GM12878 (cell line): ENCODE data around the gene CPNE9. TPM values are rescaled to one million over a fixed set of nuclear protein-coding genes. Genes with fewer than 3 reads are reported as not detected.

Experiments
- ATAC-seq: fragments of 200-7000 bp; cut with Tn5 transposase; 3 replicates; pipeline ENCODE4 v1.9.1; 2020; ENCODE audit warnings: mild to moderate bottlenecking, moderate library complexity
- BruUV-seq: library from RNA; stranded (reverse); fragments of 400-500 nt; replicated peaks from 2 replicates; lab custom pipeline; 2021; lab: Mats Ljungman, UMichigan
- CTCF ChIA-PET: fragments of 300-600 bp; sonication (Branson Sonifier 250); formaldehyde crosslinking; extraction: SDS; loops from one replicate; lab custom pipeline; 2021; ENCODE audit warnings: inconsistent platforms; lab: Yijun Ruan, JAX
- POLR2A ChIA-PET: fragments of 350-600 bp; formaldehyde crosslinking; extraction: SDS; loops from one replicate; lab custom pipeline; 2021; ENCODE audit warnings: inconsistent platforms; lab: Charles Lee
- RAD21 ChIA-PET: fragments of 300-600 bp; sonication (Branson Sonifier 250); formaldehyde crosslinking; loops from one replicate; lab custom pipeline; 2023; ENCODE audit warnings: antibody characterized with exemption; ENCODE audit not compliant: unreplicated experiment; lab: Charles Lee
- SMC1A ChIA-PET: fragments of 300-600 bp; sonication (Branson Sonifier 250); formaldehyde crosslinking; loops from one replicate; lab custom pipeline; 2023; ENCODE audit not compliant: unreplicated experiment, uncharacterized antibody; lab: Charles Lee
- DNase-seq: peaks from one replicate; pipeline ENCODE4 v3.0.0-alpha.2; 2011; ENCODE audit warnings: low read depth, low spot score
- FAIRE-seq: peaks from 3 replicates; lab custom pipeline; 2011; peaks lifted over from hg19 to GRCh38; lab: Jason Lieb, UNC
- H2AFZ ChIP-seq: 2 replicates; pipeline ENCODE4 v1.6.0; 2011; ENCODE audit warnings: low read depth, low read length, control low read depth; ENCODE audit not compliant: control insufficient read depth
- H3K27ac ChIP-seq: 2 replicates; pipeline ENCODE4 v1.5.1; 2011; ENCODE audit warnings: control low read depth; ENCODE audit not compliant: control insufficient read depth, insufficient read depth
- H3K27me3 ChIP-seq, 2 experiments: replicated peaks in 1 of 2; 2 replicates each; pipeline versions ENCODE4 v1.6.0 to v1.6.1; 2011; ENCODE audit warnings: low read length in 1 of 2; ENCODE audit not compliant: control insufficient read depth in 2 of 2, insufficient read depth in 2 of 2
- H3K36me3 ChIP-seq, 2 experiments: 2 replicates each; pipeline ENCODE4 v1.5.1; 2011; ENCODE audit warnings: low read length in 1 of 2; ENCODE audit not compliant: control insufficient read depth in 2 of 2, insufficient read depth in 2 of 2
- H3K4me1 ChIP-seq: 2 replicates; pipeline ENCODE4 v1.6.1; 2011; ENCODE audit warnings: mild to moderate bottlenecking, low read length, moderate library complexity, mixed read lengths; ENCODE audit not compliant: control insufficient read depth, insufficient read depth
- H3K4me2 ChIP-seq: 2 replicates; pipeline ENCODE4 v1.6.0; 2011; ENCODE audit warnings: control low read depth; ENCODE audit not compliant: control insufficient read depth, insufficient read depth
- H3K4me3 ChIP-seq: fragments of 200-600 bp; sonication (generic); 2 replicates; pipeline ENCODE4 v1.5.1; 2016
- H3K79me2 ChIP-seq: 2 replicates; pipeline ENCODE4 v1.6.0; 2011; ENCODE audit warnings: low read length; ENCODE audit not compliant: control insufficient read depth, insufficient read depth
- H3K9ac ChIP-seq: 2 replicates; pipeline ENCODE4 v1.8.0; 2011; ENCODE audit warnings: low read length, control low read depth, mixed read lengths; ENCODE audit not compliant: control insufficient read depth, insufficient read depth
- H3K9me3 ChIP-seq: replicated peaks from 3 replicates; pipeline ENCODE4 v1.5.1; 2011; ENCODE audit warnings: mild to moderate bottlenecking, low read length; ENCODE audit not compliant: control insufficient read depth, insufficient read depth
- H4K20me1 ChIP-seq: 2 replicates; pipeline ENCODE4 v1.6.0; 2011; ENCODE audit not compliant: control insufficient read depth, insufficient read depth
- BRCA1 ChIP-seq: IDR thresholded peaks from 2 replicates; pipeline ENCODE4 v1.6.1; 2011; ENCODE audit warnings: low read depth, low read length, improper control_type of control experiment
- CBX3 ChIP-seq: fragments of 200-600 bp; sonication (generic); IDR thresholded peaks from 2 replicates; pipeline ENCODE4 v1.6.1; 2016; ENCODE audit warnings: low read depth, borderline replicate concordance
- EP300 ChIP-seq, 2 experiments: fragments of 150-350 bp in 1 of 2; IDR thresholded peaks; 2 replicates each; pipeline ENCODE4 v1.6.1; 2011 to 2012; ENCODE audit warnings: low read depth in 2 of 2, low read length in 2 of 2, borderline replicate concordance in 1 of 2, improper control_type of control experiment in 1 of 2, inconsistent platforms in 1 of 2; ENCODE audit not compliant: control insufficient read depth in 1 of 2
- IKZF1 ChIP-seq: fragments of 450-650 bp; conservative IDR thresholded peaks from 2 replicates; pipeline ENCODE4 v1.6.1; 2017; ENCODE audit warnings: antibody characterized with exemption, mild to moderate bottlenecking
- NR2C2 ChIP-seq: IDR thresholded peaks from 2 replicates; pipeline ENCODE4 v1.6.1; 2011; ENCODE audit warnings: borderline replicate concordance, low read depth; ENCODE audit not compliant: control insufficient read depth, insufficient read length
- PML ChIP-seq: IDR thresholded peaks from 2 replicates; pipeline ENCODE4 v1.6.1; 2012; ENCODE audit warnings: low read length, inconsistent platforms
- POLR2AphosphoS2 ChIP-seq: IDR thresholded peaks from 2 replicates; pipeline ENCODE4 v1.6.1; 2011; ENCODE audit warnings: low read depth, mild to moderate bottlenecking, low read length, improper control_type of control experiment, moderate library complexity
- POLR2AphosphoS5 ChIP-seq: IDR thresholded peaks from 2 replicates; pipeline ENCODE4 v1.6.1; 2011; ENCODE audit warnings: mild to moderate bottlenecking, low read length, inconsistent platforms
- RUNX3 ChIP-seq: IDR thresholded peaks from 2 replicates; pipeline ENCODE4 v1.6.1; 2012; ENCODE audit warnings: low read length, inconsistent platforms
- YY1 ChIP-seq: IDR thresholded peaks from 2 replicates; pipeline ENCODE4 v1.6.1; 2011; ENCODE audit warnings: low read depth, mild to moderate bottlenecking, low read length
- ZNF384 ChIP-seq: IDR thresholded peaks from 2 replicates; pipeline ENCODE4 v1.6.1; 2012; ENCODE audit warnings: low read depth, mild to moderate bottlenecking, low read length, improper control_type of control experiment, borderline replicate concordance
- WGBS: methylation state at CpG from one replicate; pipeline ENCODE4 v1.1.6; 2016; ENCODE audit warnings: low lambda C conversion rate; ENCODE audit not compliant: insufficient replicate concordance, insufficient coverage; ENCODE audit errors: missing lambda C conversion rate; 5-methylcytosine and 5-hydroxymethylcytosine counted together
- in situ Hi-C: fragments of 300-500 bp; cut with MboI; formaldehyde crosslinking; loops from 9 replicates; pipeline ENCODE4 v1.14.3; 2018; ENCODE audit warnings: mixed read lengths
- intact Hi-C: fragments of 100-400 bp; cut with micrococcal nuclease; formaldehyde crosslinking; loops from one replicate; pipeline ENCODE4 v1.14.2; 2022; ENCODE audit not compliant: unreplicated experiment
- polyA plus RNA-seq, 11 experiments: library from polyadenylated mRNA; depleted of rRNA in 4 of 11; unstranded in 6 of 11; stranded (reverse) in 5 of 11; fragments of >200 nt; fragmentation: Nextera tagmentation in 4 of 11; fragmentation: Illumina TruSeq in 1 of 11; extraction: Ambion mirVana in 4 of 11; extraction: Trizol in 1 of 11; gene quantifications; 1 replicate in 1 of 11; 2 replicates in 10 of 11; pipeline versions ENCODE4 v1.2.1 to v1.2.3, GENCODE V29; 2011 to 2016; ENCODE audit warnings: inconsistent platforms in 2 of 11, missing spikeins in 2 of 11, low read depth in 1 of 11
- total RNA-seq, 4 experiments: library from RNA; depleted of rRNA in 3 of 4; stranded (reverse); fragments of >200 nt in 3 of 4; fragmentation: Illumina TruSeq in 1 of 4; extraction: Trizol in 1 of 4; gene quantifications; 2 replicates each; pipeline versions ENCODE4 v1.2.1 to v1.2.3, GENCODE V29; 2013 to 2021
- TF ChIP-seq, protein P1 (sequence below): fragments of 450-650 bp; formaldehyde crosslinking; IDR thresholded peaks from 2 replicates; pipeline ENCODE4 v1.4.0; 2022; ENCODE audit warnings: mild to moderate bottlenecking, moderate library complexity

The CPNE9 gene
- total and polyA plus RNA-seq, 10 of the 15 experiments (the other 5 are each of a cell fraction or from before 2014, with no cell fraction given), result 0.02 to 0.12 (median 0.05) TPM; not detected in 7

DNA sequence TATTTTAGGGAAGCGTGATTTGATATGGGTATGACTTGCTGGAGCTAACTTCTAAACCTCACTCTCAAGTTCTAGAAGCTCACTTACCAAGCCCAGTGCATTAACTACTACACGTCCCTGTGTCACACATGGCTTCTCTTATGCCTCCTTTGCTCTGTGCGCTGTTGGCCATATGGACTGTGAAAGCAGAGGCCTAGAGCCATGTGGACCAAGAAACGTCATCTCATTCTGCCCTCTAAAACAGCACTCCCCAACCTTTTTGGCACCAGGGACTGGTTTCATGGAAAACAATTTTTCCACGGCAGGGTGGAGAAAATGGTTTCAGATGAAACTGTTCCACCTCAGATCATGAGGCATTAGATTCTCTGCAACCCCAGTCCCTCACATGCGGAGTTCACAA, 42.7 kb upstream of the CPNE9 start:
- CTCF ChIA-PET, result no interaction called here

More for the DNA sequence above, 42.7 kb upstream of the CPNE9 start:
- FAIRE-seq (no peak), DNase-seq (no peak), ATAC-seq (no peak)
- ChIA-PET POLR2A (no interaction called here), RAD21 (interaction anchor here (1.6 kb wide), 1 partner anchor 12 kb away, joined by 3 read pairs; the partner anchor contains the start of gene MTMR14), SMC1A (no interaction called here)
- Histone ChIP-seq H3K4me2 (no peak overlapping the region), H3K79me2 (no peaks in the 10 kb centered on the region; the same call in none of the 2 replicates), H3K4me1 (no peaks in the 10 kb centered on the region), H3K27me3 (no peaks in the 10 kb centered on the region), H3K9me3 (no peaks in the 10 kb centered on the region; the same call in 2 of the 3 replicates), H3K9ac (no peak overlapping the region), H2AFZ (no peak overlapping the region), H3K36me3 (peaks cover 14 to 44% of the 10 kb centered on the region in 2 experiments), H4K20me1 (no peaks in the 10 kb centered on the region; the same call in none of the 2 replicates), H3K27ac (no peak overlapping the region), H3K4me3 (no peak overlapping the region)
- in situ Hi-C loops, result no loop called here
- 96% methylated on average over 6 of the region's 6 CpGs for WGBS
- no peak for TF ChIP-seq IKZF1
- no peak for TF ChIP-seq NR2C2
- TF ChIP-seq EP300 (IDR thresholded peaks at IDR 0.05; ENCODE audit: borderline replicate concordance in 1 of 2, control insufficient read depth in 1 of 2, low read depth in 2 of 2, low read length in 2 of 2), result no peak
- TF ChIP-seq, protein P1, sequence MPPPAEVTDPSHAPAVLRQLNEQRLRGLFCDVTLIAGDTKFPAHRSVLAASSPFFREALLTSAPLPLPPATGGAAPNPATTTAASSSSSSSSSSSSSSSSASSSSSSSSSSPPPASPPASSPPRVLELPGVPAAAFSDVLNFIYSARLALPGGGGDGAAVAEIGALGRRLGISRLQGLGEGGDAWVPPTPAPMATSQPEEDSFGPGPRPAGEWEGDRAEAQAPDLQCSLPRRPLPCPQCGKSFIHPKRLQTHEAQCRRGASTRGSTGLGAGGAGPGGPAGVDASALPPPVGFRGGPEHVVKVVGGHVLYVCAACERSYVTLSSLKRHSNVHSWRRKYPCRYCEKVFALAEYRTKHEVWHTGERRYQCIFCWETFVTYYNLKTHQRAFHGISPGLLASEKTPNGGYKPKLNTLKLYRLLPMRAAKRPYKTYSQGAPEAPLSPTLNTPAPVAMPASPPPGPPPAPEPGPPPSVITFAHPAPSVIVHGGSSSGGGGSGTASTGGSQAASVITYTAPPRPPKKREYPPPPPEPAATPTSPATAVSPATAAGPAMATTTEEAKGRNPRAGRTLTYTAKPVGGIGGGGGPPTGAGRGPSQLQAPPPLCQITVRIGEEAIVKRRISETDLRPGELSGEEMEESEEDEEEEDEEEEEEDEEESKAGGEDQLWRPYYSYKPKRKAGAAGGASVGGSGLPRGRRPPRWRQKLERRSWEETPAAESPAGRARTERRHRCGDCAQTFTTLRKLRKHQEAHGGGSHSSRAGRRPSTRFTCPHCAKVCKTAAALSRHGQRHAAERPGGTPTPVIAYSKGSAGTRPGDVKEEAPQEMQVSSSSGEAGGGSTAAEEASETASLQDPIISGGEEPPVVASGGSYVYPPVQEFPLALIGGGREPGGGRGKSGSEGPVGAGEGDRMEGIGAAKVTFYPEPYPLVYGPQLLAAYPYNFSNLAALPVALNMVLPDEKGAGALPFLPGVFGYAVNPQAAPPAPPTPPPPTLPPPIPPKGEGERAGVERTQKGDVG (CRISPR knock-in tag), result no peak
- TF ChIP-seq POLR2AphosphoS5, result no peak
- no peak for TF ChIP-seq POLR2AphosphoS2
- TF ChIP-seq CBX3, result no peak
- TF ChIP-seq RUNX3, result no peak
- no peak for TF ChIP-seq BRCA1
- TF ChIP-seq PML, result no peak
- TF ChIP-seq ZNF384, result no peak
- TF ChIP-seq YY1, result no peak
- intact Hi-C loops, result no loop called here
- no TSS peak for BruUV-seq
